Hematopoietic multipotent progenitor cell treated with erythropoietin and hydrocortisone succinate and interleukin-3 and kit ligand, for 4 days (in vitro differentiated cells): ENCODE measurements around the gene POMGNT2.

ENCODE experiments used
- DNase-seq: peaks from one replicate; pipeline ENCODE4 v3.0.0-alpha.2; 2015

The POMGNT2 gene

DNA sequence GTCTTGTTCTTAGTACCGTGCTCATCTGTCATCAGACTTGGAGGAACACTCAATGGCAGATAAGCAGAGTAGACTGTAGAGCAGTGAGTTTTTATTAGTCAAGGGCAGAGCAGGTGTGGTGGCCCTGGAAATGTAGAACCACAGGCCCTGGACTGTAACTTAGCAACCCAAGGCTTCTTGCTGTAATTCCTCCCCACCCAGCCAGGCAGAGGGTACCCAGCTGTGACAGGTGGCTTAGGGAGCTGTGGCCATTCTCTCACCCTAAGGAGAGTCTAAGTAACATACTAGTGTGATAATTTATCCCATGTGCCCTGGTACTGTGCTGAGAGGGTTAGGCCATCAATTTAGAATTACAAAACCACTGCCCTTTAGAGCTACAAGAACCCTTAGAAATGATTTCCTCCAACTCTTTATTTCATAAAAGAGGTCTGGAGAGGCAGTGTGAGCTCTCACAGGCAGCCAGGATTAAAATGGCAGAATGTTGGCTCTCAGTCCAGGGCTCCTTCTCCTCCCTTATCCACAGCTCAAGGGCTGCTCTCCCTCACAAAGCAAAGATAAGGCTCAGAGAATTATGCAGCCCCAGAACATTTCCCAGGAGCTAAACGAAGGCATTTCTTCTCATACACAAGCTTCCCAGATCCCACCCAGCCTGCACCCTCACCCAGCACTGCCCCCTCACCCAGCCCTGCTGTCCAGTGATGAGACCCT lies 3.0 kb downstream of the POMGNT2 start:
- DNase-seq, result no peak

- no peak for DNase-seq
Measured at GRCh38 chr3:43098761-43099160, 7.1 kb downstream of the POMGNT2 start.

GRCh38 chr3:43097400-43098080 lies 8.3 kb downstream of the POMGNT2 start:
- DNase-seq, result no peak

DNA sequence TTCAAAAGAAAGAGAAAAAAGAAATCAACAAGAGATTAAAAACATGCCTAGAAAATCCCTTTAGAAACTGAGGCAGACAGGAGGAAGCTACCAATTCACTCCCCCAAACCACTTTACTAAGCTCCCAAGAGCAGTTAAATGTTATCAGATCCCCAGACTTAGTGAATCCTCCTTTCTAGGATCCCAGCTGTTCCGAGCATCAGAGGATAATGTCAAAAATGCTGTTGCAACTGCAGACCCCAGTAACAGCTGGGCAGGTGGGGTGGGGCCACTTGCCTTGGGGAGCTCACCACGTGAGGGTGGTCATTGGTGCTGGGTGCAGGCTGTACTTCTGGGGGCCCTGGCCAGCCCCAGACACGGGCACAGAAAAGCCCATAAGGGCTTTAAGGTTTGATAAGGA lies 9.1 kb downstream of the POMGNT2 start:
- no peak for DNase-seq

DNA sequence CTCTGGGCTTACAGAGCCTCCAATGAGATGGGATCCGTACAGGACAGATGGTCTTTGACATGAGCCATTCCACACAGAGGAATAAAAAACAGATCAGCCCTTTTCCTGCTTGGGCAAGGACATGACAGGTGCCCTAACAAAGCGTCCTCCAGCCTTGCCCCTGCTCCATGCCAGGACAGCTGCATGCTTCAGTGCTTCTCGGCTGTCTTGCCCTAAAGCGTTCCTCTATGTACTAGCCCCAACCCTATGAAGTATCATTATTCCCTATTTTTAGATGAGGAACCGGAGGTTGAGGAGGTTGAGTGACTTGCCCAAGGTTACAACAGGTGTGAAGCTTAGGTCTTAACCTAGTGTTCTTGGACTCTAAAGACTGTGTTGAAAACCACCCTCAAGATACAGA lies 10.5 kb downstream of the POMGNT2 start:
- DNase-seq, result no peak

DNA sequence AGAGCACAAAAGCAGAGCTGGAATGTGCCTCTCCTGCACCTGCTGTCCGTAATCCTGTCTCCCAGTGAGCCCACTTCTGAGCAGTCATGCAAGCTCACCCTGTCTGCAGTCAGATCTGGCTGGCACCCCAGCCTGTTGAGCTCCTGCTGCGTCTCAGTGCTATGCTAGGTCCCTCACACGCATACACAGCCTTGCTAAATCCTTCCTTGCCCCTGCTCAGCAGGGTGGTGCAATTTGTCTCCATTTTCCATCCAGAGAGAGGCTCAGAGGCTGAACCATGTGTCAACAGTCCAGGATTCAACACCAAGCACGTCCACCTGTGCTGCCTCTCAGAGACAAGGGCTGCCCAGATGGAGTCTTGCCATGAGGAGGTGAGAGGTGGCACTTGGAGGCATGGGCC lies 11.0 kb downstream of the POMGNT2 start:
- DNase-seq, result no peak

GRCh38 chr3:43094381-43094780 lies 11.5 kb downstream of the POMGNT2 start:
- no peak for DNase-seq

GRCh38 chr3:43093974-43094373 lies 11.9 kb downstream of the POMGNT2 start:
- no peak for DNase-seq

- DNase-seq, result no peak
Measured at GRCh38 chr3:43093006-43093405, 12.9 kb downstream of the POMGNT2 start.

GRCh38 chr3:43091481-43091880 lies 14.4 kb downstream of the POMGNT2 start:
- no peak for DNase-seq

- DNase-seq, result no peak
Measured at GRCh38 chr3:43090238-43090637, 15.6 kb downstream of the POMGNT2 start.

DNA sequence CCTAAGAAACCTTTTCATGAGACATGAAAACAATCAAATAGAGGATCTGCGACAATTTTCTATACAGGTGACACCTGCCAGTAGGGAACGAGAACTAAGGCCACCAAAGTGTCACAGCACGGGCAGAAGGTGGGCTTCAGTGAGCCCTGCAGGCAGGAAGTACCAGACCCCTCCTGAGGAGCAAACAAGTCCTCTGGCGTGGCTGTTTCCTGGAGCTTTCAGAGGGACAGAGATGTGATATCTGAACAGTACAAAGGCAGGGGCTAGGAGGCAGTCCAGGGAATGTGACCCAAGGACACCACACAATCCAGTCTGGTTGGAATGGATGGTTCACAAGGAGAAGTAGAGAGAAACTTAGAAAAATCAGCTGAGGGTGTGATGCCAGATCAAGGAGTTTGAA lies 16.8 kb downstream of the POMGNT2 start:
- DNase-seq, result no peak

DNA sequence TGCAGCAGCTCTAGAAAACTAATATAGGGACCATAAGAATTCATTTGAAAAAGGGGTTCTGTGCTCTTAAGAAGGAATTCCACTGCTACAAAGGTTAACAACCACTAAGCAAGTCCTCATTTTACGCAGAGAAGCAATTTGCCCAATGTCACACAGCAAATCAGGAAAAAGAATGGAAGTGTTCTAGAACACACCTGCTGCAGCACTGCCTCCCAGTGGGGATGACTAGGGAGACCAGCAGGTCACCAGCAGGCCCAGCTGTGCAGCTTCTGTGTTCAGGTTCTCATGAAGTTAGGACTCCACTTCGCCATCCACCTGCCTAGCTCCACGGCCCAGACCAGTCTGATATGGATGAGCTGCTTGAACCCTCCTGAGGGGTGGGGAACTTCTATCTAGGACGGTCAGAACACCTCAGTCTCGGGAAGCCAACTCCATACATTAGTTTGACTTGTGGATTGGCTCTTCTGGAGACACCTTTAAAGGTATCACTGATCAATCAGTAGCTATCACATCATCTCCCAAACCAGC lies 18.6 kb downstream of the POMGNT2 start:
- peak; percentile 40 for DNase-seq

DNA sequence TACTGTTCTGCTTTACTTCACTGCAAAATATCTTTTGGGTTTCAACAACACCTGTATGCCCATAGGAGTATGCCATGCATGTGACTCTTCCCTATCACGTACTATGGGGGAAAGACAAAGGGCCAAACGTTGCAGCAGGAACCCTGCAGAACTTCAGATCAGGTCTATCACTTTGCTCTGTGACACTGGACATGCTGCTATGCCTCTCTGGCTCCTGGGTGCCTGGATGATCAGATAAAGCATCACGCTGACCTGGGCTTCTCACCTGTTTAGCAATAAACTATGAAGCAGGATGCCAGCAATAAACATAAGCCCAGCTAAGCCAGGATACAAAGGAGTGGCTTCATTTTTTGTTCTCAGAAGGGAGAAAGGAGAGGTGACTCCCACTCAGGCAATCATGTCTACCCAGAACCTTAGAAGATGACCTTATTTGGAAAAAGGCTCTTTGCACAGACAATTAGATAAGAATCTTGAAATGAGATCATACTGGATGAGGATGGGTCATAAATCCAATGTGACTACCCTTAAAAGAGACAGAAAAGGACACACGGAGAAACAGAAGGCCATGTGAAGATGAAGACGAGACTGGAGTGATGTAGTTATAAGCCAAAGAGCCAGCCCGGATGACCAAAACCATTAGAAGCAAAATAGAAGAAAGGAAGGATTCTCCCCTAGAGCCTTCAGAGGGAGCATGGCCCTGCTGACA lies 19.3 kb downstream of the POMGNT2 start:
- no peak for DNase-seq

DNA sequence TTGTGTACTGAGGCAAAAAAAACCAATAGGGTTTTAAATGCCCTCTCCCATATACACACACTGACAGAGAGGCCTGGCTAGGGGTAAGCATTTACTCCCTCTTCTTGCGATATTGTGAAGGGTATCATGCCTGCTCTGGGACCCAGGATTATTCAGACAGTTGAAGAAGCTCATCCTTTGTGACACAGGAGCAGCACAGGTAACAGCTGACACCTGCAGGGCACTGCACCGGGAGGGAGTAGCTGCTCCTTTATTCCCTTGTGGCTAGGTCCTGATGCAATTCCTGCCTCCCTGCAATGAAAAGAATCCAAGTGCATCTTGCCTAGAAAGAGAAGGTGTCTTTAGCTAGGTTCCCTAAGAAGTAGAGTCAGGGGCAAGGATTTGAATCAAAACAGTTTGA lies 23.4 kb downstream of the POMGNT2 start:
- DNase-seq, result no peak

DNA sequence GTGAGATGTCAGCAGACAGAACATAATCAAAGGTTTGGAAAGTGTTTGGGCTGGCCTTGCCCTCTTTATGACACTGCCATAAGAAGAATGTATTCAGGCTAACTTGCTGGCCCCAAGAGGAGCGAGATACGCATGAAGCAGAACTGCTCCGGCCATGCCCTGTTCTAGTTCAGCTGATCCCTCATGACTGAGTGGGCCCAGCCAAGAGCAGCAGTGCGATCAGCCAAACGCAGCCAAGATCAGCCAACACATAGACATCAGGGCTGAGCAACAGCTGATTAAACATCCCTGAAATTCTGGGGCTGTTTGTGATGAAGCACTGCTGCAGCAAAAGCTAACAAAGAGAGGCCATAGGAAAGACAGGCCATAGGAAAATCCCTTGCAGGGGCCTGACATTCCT lies 24.1 kb downstream of the POMGNT2 start:
- DNase-seq, result no peak

DNA sequence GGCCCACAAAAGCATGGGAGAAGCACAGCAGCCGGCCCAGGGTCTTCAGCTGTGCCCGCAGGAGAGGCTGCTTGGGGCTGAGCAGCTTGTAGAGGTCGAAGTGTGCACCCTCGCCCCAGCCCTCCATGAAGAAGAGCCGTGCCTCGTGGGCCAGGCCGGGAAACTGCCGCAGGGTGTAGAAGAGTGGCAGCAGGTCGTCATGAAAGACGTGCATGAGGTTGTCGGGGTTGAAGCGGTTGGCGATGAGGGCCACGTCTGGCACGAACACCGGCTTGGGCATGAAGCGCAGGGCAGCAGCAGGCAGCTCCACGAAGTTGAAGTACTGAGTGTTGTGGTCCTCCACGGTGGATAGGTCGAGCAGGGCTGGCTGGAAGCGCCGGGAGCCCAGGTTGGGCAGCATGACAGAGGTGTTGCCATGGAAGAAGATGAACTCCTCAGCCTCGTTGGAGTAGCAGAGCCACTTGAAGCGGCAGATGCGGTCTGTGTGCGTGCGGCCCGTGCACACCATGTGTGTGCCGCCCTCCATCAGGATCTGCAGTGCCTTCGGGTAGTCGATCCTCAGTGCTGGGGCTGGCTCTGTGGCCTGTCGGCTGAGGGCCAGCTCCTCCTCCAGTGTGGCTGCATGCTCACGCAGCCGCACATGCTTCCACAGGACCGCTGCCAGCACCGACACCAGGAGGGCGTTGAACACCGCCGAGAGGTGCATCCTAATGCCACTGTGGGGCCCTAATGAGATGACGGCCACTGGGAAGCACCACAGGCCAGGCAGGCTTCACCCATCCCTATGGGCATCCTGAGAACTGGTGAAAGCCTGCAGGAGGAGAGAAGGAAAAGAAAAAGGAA lies 24.9 kb downstream of the POMGNT2 start:
- DNase-seq, result no peak

DNA sequence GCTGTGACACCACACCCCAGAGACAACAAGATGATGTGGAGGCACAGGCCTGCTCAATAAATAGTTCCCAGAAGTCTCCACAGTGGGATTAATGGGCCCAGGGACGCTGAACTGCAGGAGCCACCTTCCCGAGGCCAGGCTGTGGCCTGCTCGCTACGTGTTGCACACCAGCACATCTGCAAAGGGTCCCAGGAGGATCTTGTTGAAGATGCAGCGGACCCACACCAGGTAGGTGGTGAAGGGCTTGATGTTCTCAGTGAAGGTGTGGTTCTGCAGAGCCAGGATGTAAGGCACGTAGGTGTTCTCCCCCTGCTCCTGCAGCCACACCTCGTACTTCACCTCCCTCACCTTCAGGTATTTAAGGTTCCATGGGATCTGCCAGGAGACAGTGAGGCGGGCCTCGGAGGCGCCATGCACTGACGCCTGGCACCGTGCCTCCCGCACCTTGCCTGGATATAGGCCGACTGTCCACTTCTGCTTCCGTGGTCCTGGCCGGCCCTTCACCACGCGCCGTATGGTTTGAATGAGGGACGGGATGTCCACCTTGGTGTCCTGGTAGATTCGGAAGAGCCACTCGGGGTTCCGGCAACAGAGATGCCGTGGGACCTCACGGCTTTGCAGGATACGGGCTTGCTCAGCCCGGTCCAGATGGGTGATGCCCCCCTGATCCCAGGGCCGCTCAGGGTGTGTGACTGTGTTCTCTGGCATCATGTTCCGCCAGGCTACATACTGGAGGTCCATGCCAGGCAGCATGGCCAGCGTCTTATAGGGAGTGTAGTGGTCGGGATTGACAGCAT lies 26.1 kb downstream of the POMGNT2 start:
- DNase-seq, result no peak

DNA sequence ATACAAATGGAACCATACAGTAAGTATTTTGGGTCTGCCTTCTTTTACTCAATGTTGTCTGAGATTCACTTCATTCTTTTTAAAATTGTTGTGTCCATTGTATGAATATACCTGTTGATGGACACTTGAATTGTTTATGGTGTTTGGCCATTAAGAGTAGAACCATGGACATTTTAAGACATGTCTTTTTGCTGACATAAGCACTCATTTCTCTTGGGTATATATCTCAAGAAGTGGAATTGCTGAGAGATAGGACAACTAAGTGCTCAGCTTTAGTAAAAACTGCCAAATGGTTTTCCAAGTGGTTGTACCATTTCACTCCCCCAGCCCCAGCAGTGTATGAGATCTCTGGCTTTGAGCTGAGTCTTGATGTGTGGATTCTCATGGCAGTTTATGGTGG lies 28.2 kb downstream of the POMGNT2 start:
- no peak for DNase-seq

- DNase-seq, result no peak
Measured at GRCh38 chr3:43077261-43077660, 28.6 kb downstream of the POMGNT2 start.

- DNase-seq, result no peak
Measured at GRCh38 chr3:43076857-43077256, 29.0 kb downstream of the POMGNT2 start.
